K562 (cell line): ENCODE measurements around the gene ENG. TPM values are rescaled to one million over a fixed set of nuclear protein-coding genes. Genes with fewer than 3 reads are reported as not detected.

ENCODE experiments used
- ARNT ChIP-seq, 2 experiments: fragments of 450-650 bp; IDR thresholded peaks; 2 replicates each; pipeline ENCODE4 v1.6.1; 2016; ENCODE audit warnings: mild to moderate bottlenecking in 1 of 2
- DNMT1 ChIP-seq: fragments of 450-650 bp; IDR thresholded peaks from 2 replicates; pipeline ENCODE4 v1.6.1; 2016; ENCODE audit warnings: antibody characterized with exemption, mild to moderate bottlenecking
- HIVEP1 ChIP-seq: fragments of 250-450 bp; sonication (Bioruptor Pico); IDR thresholded peaks from 2 replicates; pipeline ENCODE4 v1.4.0; 2020; ENCODE audit warnings: mild to moderate bottlenecking
- HOMEZ ChIP-seq: fragments of 250-450 bp; sonication (Bioruptor Pico); IDR thresholded peaks from 2 replicates; pipeline ENCODE4 v1.4.0; 2020; ENCODE audit warnings: mild to moderate bottlenecking, moderate library complexity
- MNT ChIP-seq, 2 experiments: fragments of 450-650 bp; conservative IDR thresholded peaks; 2 replicates each; pipeline ENCODE4 v1.6.1; 2017; ENCODE audit warnings: mild to moderate bottlenecking in 2 of 2, moderate library complexity in 2 of 2
- NONO ChIP-seq, 2 experiments: fragments of 200-400 bp in 1 of 2; fragments of 450-650 bp in 1 of 2; formaldehyde crosslinking in 1 of 2; IDR thresholded peaks; 2 replicates each; pipeline ENCODE4 v1.6.1; 2017; ENCODE audit warnings: low read depth in 2 of 2, mild to moderate bottlenecking in 2 of 2, moderate library complexity in 2 of 2, low read length in 1 of 2
- NUFIP1 ChIP-seq: fragments of 450-650 bp; IDR thresholded peaks from 2 replicates; pipeline ENCODE4 v1.6.1; 2018; ENCODE audit not compliant: partially characterized antibody
- PCBP1 ChIP-seq: fragments of 200-400 bp; formaldehyde crosslinking; IDR thresholded peaks from 2 replicates; pipeline ENCODE4 v1.6.1; 2018; ENCODE audit warnings: mild to moderate bottlenecking, low read depth, low read length; ENCODE audit not compliant: poor library complexity, severe bottlenecking
- POLR2G ChIP-seq: fragments of 200-400 bp; formaldehyde crosslinking; IDR thresholded peaks from 2 replicates; pipeline ENCODE4 v1.6.1; 2017; ENCODE audit warnings: low read depth, mild to moderate bottlenecking, antibody characterized with exemption, low read length, moderate library complexity
- POLR3G ChIP-seq: IDR thresholded peaks from 2 replicates; pipeline ENCODE4 v1.6.1; 2011; ENCODE audit not compliant: insufficient read length, insufficient replicate concordance; ENCODE audit errors: extremely low read depth
- RBM39 ChIP-seq: fragments of 200-400 bp; formaldehyde crosslinking; optimal IDR thresholded peaks from 2 replicates; pipeline ENCODE3; 2018; ENCODE audit warnings: low read depth, low read length
- RUNX1 ChIP-seq: sonication (generic); IDR thresholded peaks from 2 replicates; pipeline ENCODE4 v1.6.1; 2016; ENCODE audit warnings: antibody characterized with exemption, low read depth
- SMARCA4 ChIP-seq: fragments of 450-650 bp; IDR thresholded peaks from 2 replicates; pipeline ENCODE4 v1.6.1; 2016
- SMARCA5 ChIP-seq: fragments of 450-650 bp; IDR thresholded peaks from 2 replicates; pipeline ENCODE4 v1.6.1; 2016
- TCF15 ChIP-seq: fragments of 250-450 bp; sonication (Bioruptor Pico); IDR thresholded peaks from 2 replicates; pipeline ENCODE4 v1.8.0; 2022; ENCODE audit warnings: moderate library complexity, mild to moderate bottlenecking, inconsistent platforms
- TFAM ChIP-seq: fragments of 250-450 bp; sonication (Bioruptor Pico); conservative IDR thresholded peaks from 2 replicates; pipeline ENCODE4 v1.5.0; 2021; ENCODE audit warnings: mild to moderate bottlenecking, moderate library complexity
- TOE1 ChIP-seq, 2 experiments: fragments of 450-650 bp in 1 of 2; sonication (generic) in 1 of 2; formaldehyde crosslinking in 1 of 2; IDR thresholded peaks; 2 replicates each; pipeline versions ENCODE4 v1.7.1 to v1.8.0; 2016 to 2022; ENCODE audit warnings: borderline replicate concordance in 2 of 2, mild to moderate bottlenecking in 2 of 2, antibody characterized with exemption in 1 of 2, inconsistent platforms in 1 of 2, low read depth in 1 of 2, missing genetic modification reagents in 1 of 2, moderate library complexity in 1 of 2
- ZNF347 ChIP-seq: fragments of 450-650 bp; formaldehyde crosslinking; IDR thresholded peaks from 2 replicates; pipeline ENCODE4 v1.4.0; 2020; ENCODE audit warnings: low read depth, mild to moderate bottlenecking, moderate library complexity
- ZNF655 ChIP-seq: fragments of 250-450 bp; sonication (Bioruptor Pico); IDR thresholded peaks from 2 replicates; pipeline ENCODE4 v1.5.0; 2021
- polyA plus RNA-seq, 8 experiments: library from polyadenylated mRNA; depleted of rRNA in 4 of 8; stranded (reverse) in 5 of 8; unstranded in 3 of 8; fragments of >200 nt; fragmentation: Nextera tagmentation in 2 of 8; fragmentation: Illumina TruSeq in 1 of 8; extraction: Ambion mirVana in 2 of 8; extraction: Trizol in 1 of 8; gene quantifications; 2 replicates each; pipeline versions ENCODE4 v1.2.1 to v1.2.3, GENCODE V29; 2011 to 2014; ENCODE audit warnings: inconsistent platforms in 1 of 8, missing spikeins in 1 of 8
- total RNA-seq, 7 experiments: library from RNA; depleted of rRNA in 6 of 7; stranded (reverse); fragments of >200 nt in 6 of 7; fragmentation: Illumina TruSeq in 2 of 7; extraction: Trizol in 2 of 7; gene quantifications; 2 replicates each; pipeline versions ENCODE4 v1.2.1 to v1.2.3, GENCODE V29; 2011 to 2021; ENCODE audit warnings: low replicate concordance in 1 of 7
- TF ChIP-seq, protein P1 (sequence below): fragments of 450-650 bp; IDR thresholded peaks from 2 replicates; pipeline ENCODE4 v1.7.0; 2016; ENCODE audit warnings: borderline replicate concordance

The ENG gene
- total and polyA plus RNA-seq, 9 of the 15 experiments (the other 6 are each of a cell fraction or from before 2014, with no cell fraction given): 0.04 to 0.40 (median 0.14) TPM; not detected in 1

DNA sequence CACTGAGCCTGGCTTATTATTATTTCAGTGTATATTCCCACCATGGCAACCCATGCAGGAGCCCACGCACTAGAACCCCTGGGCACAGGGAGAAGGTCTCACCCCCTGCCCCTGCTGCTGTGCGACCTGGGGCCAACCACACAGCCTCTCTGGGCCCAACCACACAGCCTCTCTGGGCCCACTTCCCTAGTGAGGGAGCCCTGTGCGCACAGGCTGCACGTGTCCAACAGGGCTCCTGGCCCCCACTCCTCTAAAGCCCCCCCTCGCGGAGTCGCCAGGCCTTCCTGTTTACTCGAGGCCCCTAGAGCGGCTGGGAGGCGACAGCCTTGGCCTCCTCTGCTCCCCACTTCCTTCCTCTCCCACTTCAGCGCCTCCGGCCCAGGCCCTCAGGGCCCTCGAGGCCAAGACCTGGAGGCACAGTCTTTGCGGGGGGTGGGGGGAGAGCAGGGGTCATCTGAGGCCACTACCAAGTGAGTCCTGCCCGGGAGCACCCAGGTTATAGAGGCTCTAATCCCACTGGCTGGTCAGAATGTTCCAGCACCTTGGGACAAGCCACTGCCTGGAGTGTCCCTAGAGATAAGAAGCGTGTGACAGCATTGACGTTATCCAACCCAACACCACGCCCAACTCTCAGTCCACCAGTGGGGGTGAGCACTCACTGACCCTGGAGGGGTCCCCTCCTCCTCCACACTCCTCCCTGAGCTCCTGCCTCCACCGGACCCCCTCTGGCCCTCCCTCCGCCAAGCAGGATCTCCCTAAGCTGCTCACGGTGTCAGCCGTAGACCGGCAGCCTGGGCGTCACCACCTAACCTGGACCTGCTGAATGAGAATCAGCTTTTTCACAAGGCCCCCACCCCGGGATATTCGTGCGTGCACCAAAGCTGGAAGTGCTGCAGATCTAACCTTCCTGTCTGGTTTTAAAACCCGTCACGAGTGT is 7.9 kb upstream of the ENG start (continued):
- TF ChIP-seq, protein P1, sequence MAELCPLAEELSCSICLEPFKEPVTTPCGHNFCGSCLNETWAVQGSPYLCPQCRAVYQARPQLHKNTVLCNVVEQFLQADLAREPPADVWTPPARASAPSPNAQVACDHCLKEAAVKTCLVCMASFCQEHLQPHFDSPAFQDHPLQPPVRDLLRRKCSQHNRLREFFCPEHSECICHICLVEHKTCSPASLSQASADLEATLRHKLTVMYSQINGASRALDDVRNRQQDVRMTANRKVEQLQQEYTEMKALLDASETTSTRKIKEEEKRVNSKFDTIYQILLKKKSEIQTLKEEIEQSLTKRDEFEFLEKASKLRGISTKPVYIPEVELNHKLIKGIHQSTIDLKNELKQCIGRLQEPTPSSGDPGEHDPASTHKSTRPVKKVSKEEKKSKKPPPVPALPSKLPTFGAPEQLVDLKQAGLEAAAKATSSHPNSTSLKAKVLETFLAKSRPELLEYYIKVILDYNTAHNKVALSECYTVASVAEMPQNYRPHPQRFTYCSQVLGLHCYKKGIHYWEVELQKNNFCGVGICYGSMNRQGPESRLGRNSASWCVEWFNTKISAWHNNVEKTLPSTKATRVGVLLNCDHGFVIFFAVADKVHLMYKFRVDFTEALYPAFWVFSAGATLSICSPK: no peak
- no peak for TF ChIP-seq ZNF655 (CRISPR knock-in tag)
- TF ChIP-seq POLR2G: peak; percentile 84
- no peak for TF ChIP-seq POLR3G
- no peak for TF ChIP-seq NONO (IDR thresholded peaks at IDR 0.05; ENCODE audit: low read depth in 2 of 2, low read length in 1 of 2)
- peak; percentile 85 for TF ChIP-seq SMARCA4
- TF ChIP-seq TFAM (CRISPR knock-in tag): no peak
- TF ChIP-seq TCF15: peak; percentile 73; the same call in 1 of the 2 replicates
- no peak for TF ChIP-seq MNT (conservative IDR thresholded peaks at IDR 0.05)
- TF ChIP-seq RBM39: no peak
- TF ChIP-seq HOMEZ (CRISPR knock-in tag): 0 out of 2 replicates have a peak, but pooled peaks have one; percentile 12
- TF ChIP-seq ARNT (IDR thresholded peaks at IDR 0.05): peak; percentile 28 to 34; a peak in 1 of 4 replicates
- TF ChIP-seq ZNF347 (CRISPR knock-in tag): no peak
- no peak for TF ChIP-seq RUNX1
- 0 out of 2 replicates have a peak, but pooled peaks have one; percentile 47 for TF ChIP-seq HIVEP1 (CRISPR knock-in tag)
- no peak for TF ChIP-seq NUFIP1
- no peak for TF ChIP-seq DNMT1
- no peak for TF ChIP-seq PCBP1
- peak; percentile 80; the same call in 1 of the 2 replicates for TF ChIP-seq TOE1 (IDR thresholded peaks at IDR 0.05; ENCODE audit: borderline replicate concordance)
- TF ChIP-seq TOE1 (CRISPR knock-in tag; IDR thresholded peaks at IDR 0.05; ENCODE audit: borderline replicate concordance, low read depth): 0 out of 2 replicates have a peak, but pooled peaks have one; percentile 25
- peak; percentile 97 for TF ChIP-seq SMARCA5
